ENCODE measurements around the gene MSRB2. TPM values are rescaled to one million over a fixed set of nuclear protein-coding genes. Genes with fewer than 3 reads are reported as not detected.

MSRB2 gene
- polyA plus RNA-seq, 3 donors: 19.7 to 37.3 (median 31.6) TPM

- no peak overlapping the region for H3K27ac Mint-ChIP-seq
- Histone ChIP-seq H2AFZ (ENCODE audit: insufficient read depth, low read depth, low read length, poor library complexity, severe bottlenecking) (no peak overlapping the region), H3K27ac (ENCODE audit: low read depth in 1 of 2, low read length in 2 of 2) (no peak overlapping the region), H3K4me3 (replicated peaks in 1 of 3; ENCODE audit: low read depth in 2 of 3, low read length in 3 of 3) (no peak overlapping the region), H3K79me2 (ENCODE audit: insufficient read depth, low read length) (no peaks in the 10 kb centered on the region), H3K9ac (ENCODE audit: insufficient read depth, low read length, poor library complexity, severe bottlenecking) (no peak overlapping the region), H3K36me3 (replicated peaks in 1 of 2; ENCODE audit: control insufficient read depth in 1 of 2, insufficient read depth in 2 of 2, low read length in 2 of 2) (no peaks in the 10 kb centered on the region), H3K27me3 (ENCODE audit: control insufficient read depth in 2 of 2, insufficient read depth in 2 of 2, low read length in 2 of 2) (no peaks in the 10 kb centered on the region), H3K4me2 (replicated peaks; ENCODE audit: extremely low read depth, low read length, poor library complexity, severe bottlenecking) (no peak overlapping the region), H3K4me1 (ENCODE audit: control insufficient read depth in 1 of 2, insufficient read depth in 2 of 2, low read length in 2 of 2) (no peaks in the 10 kb centered on the region), H3K9me3 (replicated peaks in 1 of 2; ENCODE audit: control insufficient read depth in 1 of 2, insufficient read depth in 1 of 2, low read length in 2 of 2) (no peaks in the 10 kb centered on the region), H4K20me1 (ENCODE audit: insufficient read depth, low read length) (no peaks in the 10 kb centered on the region)
- WGBS (ENCODE audit: insufficient coverage): 87% methylated on average over 5 of the region's 9 CpGs
- intact Hi-C loops (cut with micrococcal nuclease): no loop called here
- H3K36me3 Mint-ChIP-seq: no peaks in the 10 kb centered on the region
- peaks cover 0 to 11% (median 0%) of the 10 kb centered on the region in 7 donors for H3K9me3 Mint-ChIP-seq
- peaks cover under 1% of the 10 kb centered on the region for H3K4me1 Mint-ChIP-seq
- H3K27me3 Mint-ChIP-seq (ENCODE audit: low read depth in 3 of 3): peaks cover 2 to 7% (median 2%) of the 10 kb centered on the region in 3 donors
- no peak for DNase-seq
- no peak overlapping the region for H3K4me3 Mint-ChIP-seq
- no peak for TF ChIP-seq CTCF (IDR thresholded peaks at IDR 0.05)
Observed at GRCh38 chr10:23047201-23048050, 48.0 kb upstream of the MSRB2 start.

GRCh38 chr10:23048191-23048590 lies 47.2 kb upstream of the MSRB2 start:
- H3K36me3 Mint-ChIP-seq: no peaks in the 10 kb centered on the region
- Histone ChIP-seq H3K9me3 (replicated peaks in 1 of 2; ENCODE audit: control insufficient read depth in 1 of 2, insufficient read depth in 1 of 2, low read length in 2 of 2) (no peaks in the 10 kb centered on the region), H3K27me3 (ENCODE audit: control insufficient read depth in 2 of 2, insufficient read depth in 2 of 2, low read length in 2 of 2) (no peaks in the 10 kb centered on the region), H3K9ac (ENCODE audit: insufficient read depth, low read length, poor library complexity, severe bottlenecking) (no peak overlapping the region), H3K27ac (ENCODE audit: low read depth in 1 of 2, low read length in 2 of 2) (no peak overlapping the region), H3K36me3 (replicated peaks in 1 of 2; ENCODE audit: control insufficient read depth in 1 of 2, insufficient read depth in 2 of 2, low read length in 2 of 2) (no peaks in the 10 kb centered on the region), H3K4me1 (ENCODE audit: control insufficient read depth in 1 of 2, insufficient read depth in 2 of 2, low read length in 2 of 2) (no peaks in the 10 kb centered on the region), H4K20me1 (ENCODE audit: insufficient read depth, low read length) (no peaks in the 10 kb centered on the region), H2AFZ (ENCODE audit: insufficient read depth, low read depth, low read length, poor library complexity, severe bottlenecking) (no peak overlapping the region), H3K79me2 (ENCODE audit: insufficient read depth, low read length) (no peaks in the 10 kb centered on the region), H3K4me2 (replicated peaks; ENCODE audit: extremely low read depth, low read length, poor library complexity, severe bottlenecking) (no peak overlapping the region), H3K4me3 (replicated peaks in 1 of 3; ENCODE audit: low read depth in 2 of 3, low read length in 3 of 3) (no peak overlapping the region)
- H3K27ac Mint-ChIP-seq: no peak overlapping the region
- peaks cover 8% of the 10 kb centered on the region for H3K4me1 Mint-ChIP-seq
- WGBS (ENCODE audit: insufficient coverage): 100% methylated on average over 3 of the region's 4 CpGs
- H3K4me3 Mint-ChIP-seq: no peak overlapping the region
- no peak for TF ChIP-seq CTCF (IDR thresholded peaks at IDR 0.05)
- DNase-seq: no peak
- intact Hi-C loops (cut with micrococcal nuclease): no loop called here
- H3K27me3 Mint-ChIP-seq (ENCODE audit: low read depth in 3 of 3): peaks cover 2 to 7% (median 2%) of the 10 kb centered on the region in 3 donors
- H3K9me3 Mint-ChIP-seq: peaks cover 0 to 4% (median 0%) of the 10 kb centered on the region in 7 donors
